K562 (cell line): ENCODE measurements around the gene ERAL1. TPM values are rescaled to one million over a fixed set of nuclear protein-coding genes. Genes with fewer than 3 reads are reported as not detected.

Source experiments
- ARID1B ChIP-seq: fragments of 450-650 bp; IDR thresholded peaks from 2 replicates; pipeline ENCODE4 v1.6.1; 2016; ENCODE audit warnings: antibody characterized with exemption, mild to moderate bottlenecking, inconsistent platforms
- CC2D1A ChIP-seq: fragments of 450-650 bp; IDR thresholded peaks from 2 replicates; pipeline ENCODE4 v1.6.1; 2017; ENCODE audit warnings: mild to moderate bottlenecking
- CEBPG ChIP-seq, 3 experiments: fragments of 200-800 bp in 1 of 3; sonication (Bioruptor generic) in 1 of 3; sonication (generic) in 1 of 3; formaldehyde crosslinking in 1 of 3; IDR thresholded peaks in 2 of 3; conservative IDR thresholded peaks in 1 of 3; 2 replicates each; pipeline versions ENCODE4 v1.6.1 to v1.8.0; 2016 to 2022; ENCODE audit warnings: missing compliant biosample characterization in 2 of 3, missing genetic modification characterization in 2 of 3, mild to moderate bottlenecking in 1 of 3, missing genetic modification reagents in 1 of 3
- CHD7 ChIP-seq: fragments of 200-600 bp; sonication (generic); IDR thresholded peaks from one replicate; pipeline ENCODE4 v1.6.1; 2012; ENCODE audit warnings: mild to moderate bottlenecking, low read depth, low read length, inconsistent platforms
- COPS2 ChIP-seq: fragments of 450-650 bp; conservative IDR thresholded peaks from 2 replicates; pipeline ENCODE4 v1.6.1; 2016; ENCODE audit warnings: mild to moderate bottlenecking, moderate library complexity
- HNRNPK ChIP-seq: fragments of 200-400 bp; formaldehyde crosslinking; IDR thresholded peaks from one replicate; pipeline ENCODE4 v1.6.1; 2018; ENCODE audit warnings: mild to moderate bottlenecking, low read depth, low read length; ENCODE audit not compliant: poor library complexity, severe bottlenecking
- KLF1 ChIP-seq: fragments of 450-650 bp; IDR thresholded peaks from 2 replicates; pipeline ENCODE4 v1.6.1; 2016; ENCODE audit warnings: missing genetic modification characterization, missing compliant biosample characterization
- MAFG ChIP-seq: fragments of 450-650 bp; conservative IDR thresholded peaks from 2 replicates; pipeline ENCODE4 v1.6.1; 2016; ENCODE audit warnings: missing genetic modification characterization, missing compliant biosample characterization
- MCM5 ChIP-seq: fragments of 450-650 bp; IDR thresholded peaks from 2 replicates; pipeline ENCODE4 v1.6.1; 2016; ENCODE audit warnings: low read depth
- POLR2H ChIP-seq: IDR thresholded peaks from 2 replicates; pipeline ENCODE4 v1.6.1; 2016; ENCODE audit warnings: missing genetic modification characterization, low read depth, mild to moderate bottlenecking, control low read depth, missing compliant biosample characterization, moderate library complexity
- PRMT5 ChIP-seq: sonication (generic); formaldehyde crosslinking; IDR thresholded peaks from 2 replicates; pipeline ENCODE4 v1.5.0; 2020; ENCODE audit warnings: missing genetic modification reagents
- ZBTB7A ChIP-seq: IDR thresholded peaks from 2 replicates; pipeline ENCODE4 v1.6.1; 2011; ENCODE audit warnings: low read depth, mild to moderate bottlenecking, low read length, moderate library complexity, borderline replicate concordance; ENCODE audit not compliant: control insufficient read depth
- ZNF41 ChIP-seq: fragments of 250-450 bp; sonication (Bioruptor Pico); conservative IDR thresholded peaks from 2 replicates; pipeline ENCODE4 v1.4.0; 2020; ENCODE audit warnings: mild to moderate bottlenecking
- ZNF655 ChIP-seq: fragments of 250-450 bp; sonication (Bioruptor Pico); IDR thresholded peaks from 2 replicates; pipeline ENCODE4 v1.5.0; 2021
- ZSCAN29 ChIP-seq: fragments of 450-650 bp; IDR thresholded peaks from 2 replicates; pipeline ENCODE4 v1.6.1; 2017
- polyA plus RNA-seq, 8 experiments: library from polyadenylated mRNA; depleted of rRNA in 4 of 8; stranded (reverse) in 5 of 8; unstranded in 3 of 8; fragments of >200 nt; fragmentation: Nextera tagmentation in 2 of 8; fragmentation: Illumina TruSeq in 1 of 8; extraction: Ambion mirVana in 2 of 8; extraction: Trizol in 1 of 8; gene quantifications; 2 replicates each; pipeline versions ENCODE4 v1.2.1 to v1.2.3, GENCODE V29; 2011 to 2014; ENCODE audit warnings: inconsistent platforms in 1 of 8, missing spikeins in 1 of 8
- total RNA-seq, 7 experiments: library from RNA; depleted of rRNA in 6 of 7; stranded (reverse); fragments of >200 nt in 6 of 7; fragmentation: Illumina TruSeq in 2 of 7; extraction: Trizol in 2 of 7; gene quantifications; 2 replicates each; pipeline versions ENCODE4 v1.2.1 to v1.2.3, GENCODE V29; 2011 to 2021; ENCODE audit warnings: low replicate concordance in 1 of 7

ERAL1 gene
- total and polyA plus RNA-seq, 9 of the 15 experiments (the other 6 are each of a cell fraction or from before 2014, with no cell fraction given), result 37.5 to 351 (median 106) TPM

- TF ChIP-seq CHD7 (no peak), ZSCAN29 (no peak), PRMT5 (CRISPR knock-in tag) (no peak), MAFG (no peak), MCM5 (no peak), CC2D1A (peak; percentile 57; the same call in 1 of the 2 replicates), POLR2H (no peak), ZNF655 (no peak), COPS2 (no peak), ARID1B (peak; percentile 32; the same call in 1 of the 2 replicates), KLF1 (no peak), CEBPG (CRISPR knock-in tag; IDR thresholded peaks at IDR 0.05) (no peak), CEBPG (tag; conservative IDR thresholded peaks at IDR 0.05 in 1 of 2, IDR thresholded peaks at IDR 0.05 in 1 of 2) (no peak), HNRNPK (no peak), ZBTB7A (no peak), ZNF41 (CRISPR knock-in tag) (no peak)
Measured at GRCh38 chr17:28901866-28902818, 47.3 kb downstream of the ERAL1 start (continued).
